Activated CD8-positive, alpha-beta memory T cell treated with anti-CD3 and anti-CD28 coated beads for 24 hours (primary cell): ENCODE measurements around the gene TIAL1.
A peak's percentile ranks its signal among the peaks of the same experiment; 100 is the strongest.
"Not testable (repeated sequence)": the region's sequence is repeated elsewhere in the genome, so short reads cannot be mapped to it uniquely, and the experiment has no call there.

Experiments used
- DNase-seq: peaks from one replicate; pipeline ENCODE4 v3.0.0-alpha.2; 2020

Gene TIAL1

DNA sequence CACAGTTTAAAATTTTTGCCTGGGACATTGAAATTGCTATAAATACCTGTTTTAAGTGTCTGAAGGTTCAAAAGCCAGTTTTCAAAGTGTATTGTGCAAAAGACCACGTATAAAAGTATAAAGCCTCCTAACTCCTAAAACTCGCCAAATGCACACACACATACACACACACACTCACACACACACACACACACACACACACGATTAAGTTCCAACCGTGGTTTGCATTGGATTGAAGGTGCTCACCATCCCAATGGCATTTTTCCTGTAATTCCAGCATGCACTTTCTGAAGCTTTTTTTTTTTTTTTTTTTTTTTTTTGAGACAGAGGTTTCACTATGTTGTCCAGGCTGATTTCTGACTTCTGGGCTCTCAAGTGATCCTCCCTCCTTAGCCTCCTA, 51.5 kb downstream of the TIAL1 start:
- no peak for DNase-seq

DNA sequence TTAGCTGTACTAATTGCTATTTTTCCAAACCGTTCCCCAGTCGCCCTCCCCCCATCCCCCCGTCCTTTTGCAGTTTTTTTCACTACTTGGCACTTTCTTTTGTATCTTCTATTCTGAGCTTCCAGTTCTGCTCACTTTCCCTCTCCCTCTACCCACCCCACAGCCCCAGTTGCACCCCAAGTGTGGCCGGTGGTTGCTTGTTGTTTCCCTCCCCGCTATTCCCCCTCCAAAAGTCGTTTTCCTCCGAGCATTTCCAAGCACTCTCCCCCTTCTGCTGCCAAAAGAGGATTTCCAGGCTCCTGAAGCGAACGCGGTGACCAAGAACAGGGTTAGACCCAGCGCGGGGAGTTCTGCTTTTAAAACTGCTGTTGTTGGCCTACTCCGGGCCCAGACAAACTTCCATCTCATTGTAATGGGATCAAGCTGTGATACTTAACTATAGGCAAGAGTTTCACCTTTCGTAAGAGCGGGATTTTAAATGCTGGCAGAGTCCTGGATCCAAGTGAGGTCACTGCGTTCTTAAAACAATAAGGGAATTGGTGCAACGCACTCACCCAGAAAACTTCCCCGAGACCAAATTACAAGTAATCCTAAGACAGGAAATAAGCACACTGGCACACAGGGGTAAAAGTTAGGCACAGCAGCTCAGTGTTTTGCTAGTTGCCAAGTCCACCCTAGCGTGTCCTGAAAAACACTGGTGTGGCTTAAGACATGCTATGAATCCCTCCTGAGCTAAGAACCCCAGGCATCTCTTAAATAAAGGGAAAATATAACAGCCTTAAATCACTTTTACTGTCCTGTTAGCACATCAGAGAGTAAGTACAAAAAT, 52.7 kb downstream of the TIAL1 start:
- no peak for DNase-seq

DNA sequence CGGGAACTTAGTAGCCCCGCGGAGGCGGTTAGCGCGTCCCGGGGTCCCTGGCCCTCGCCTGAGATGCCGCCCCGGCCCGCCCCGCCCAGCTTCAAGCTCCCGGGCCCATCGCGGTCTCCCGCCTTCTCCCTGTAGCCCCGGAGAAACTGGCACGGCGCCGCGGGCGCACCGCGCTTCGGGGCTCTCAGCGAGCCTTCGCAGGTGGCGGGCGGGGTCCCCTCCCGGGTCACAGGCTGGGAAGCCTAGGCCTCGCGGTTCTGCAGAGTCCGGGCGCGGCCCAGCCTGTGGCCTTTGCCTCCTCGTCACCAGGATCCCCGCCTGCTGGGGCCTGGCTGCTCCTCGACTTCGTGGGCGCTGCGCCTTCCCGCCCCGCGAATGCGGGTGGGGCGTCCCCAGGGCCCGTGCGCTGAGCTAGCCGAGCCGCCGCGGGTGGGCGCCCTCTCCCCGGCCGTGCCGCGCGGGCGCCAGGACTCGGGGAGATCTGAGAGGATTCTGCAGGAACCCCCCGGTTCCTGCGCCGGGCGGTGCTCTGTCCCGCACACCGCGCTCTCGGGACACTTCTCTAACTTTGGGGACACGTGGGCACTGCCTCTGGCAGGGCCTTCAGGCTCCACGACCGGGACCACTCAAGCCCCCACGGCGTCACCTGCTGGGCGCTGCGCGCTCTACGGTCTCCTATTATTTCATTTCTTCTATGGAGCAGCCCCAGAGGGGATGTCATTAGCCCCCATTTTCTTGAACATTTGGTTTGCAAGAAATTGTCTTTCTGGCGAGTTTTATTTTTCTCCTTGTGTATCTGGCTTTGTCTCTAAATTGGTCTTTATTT, 53.6 kb downstream of the TIAL1 start:
- peak; percentile 94 for DNase-seq

DNA sequence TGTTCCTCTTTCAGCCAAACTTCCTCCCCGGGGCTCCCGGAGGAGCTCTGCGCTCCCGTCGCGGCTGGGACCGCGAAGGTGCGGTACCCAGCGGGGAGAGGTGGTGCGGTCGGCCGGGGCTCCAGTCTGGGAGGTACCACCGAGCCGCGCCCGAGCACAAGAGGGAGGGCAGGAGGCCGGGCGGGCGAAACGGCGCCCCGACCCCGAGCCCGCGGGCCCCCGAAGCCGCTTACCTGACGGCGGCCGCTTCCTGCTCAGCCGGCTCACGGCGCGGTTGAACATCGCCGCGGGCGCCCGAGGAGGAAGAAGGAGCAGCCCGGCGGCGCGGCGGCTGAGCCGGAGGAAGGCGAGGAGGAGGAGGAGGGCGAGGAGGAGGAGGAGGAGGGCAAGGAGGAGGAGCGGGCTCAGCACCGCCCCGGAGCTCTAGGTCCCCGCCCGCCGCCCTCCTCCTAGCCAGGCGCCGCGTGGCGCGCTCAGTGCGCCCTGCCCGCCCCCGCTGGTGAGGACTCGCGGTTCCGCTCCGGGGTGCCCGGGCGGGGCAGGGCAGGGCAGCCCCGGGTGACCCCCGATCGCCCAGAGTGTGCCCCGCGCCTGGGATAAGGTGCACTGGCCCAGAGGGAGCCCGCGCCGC, 54.3 kb downstream of the TIAL1 start, which contains the start of gene RGS10:
Gene RGS10 (minus strand): TSS at position 363 of the 631 bp plus-strand sequence. CDS start 81 bp downstream, at position 282.
- no peak for DNase-seq

DNA sequence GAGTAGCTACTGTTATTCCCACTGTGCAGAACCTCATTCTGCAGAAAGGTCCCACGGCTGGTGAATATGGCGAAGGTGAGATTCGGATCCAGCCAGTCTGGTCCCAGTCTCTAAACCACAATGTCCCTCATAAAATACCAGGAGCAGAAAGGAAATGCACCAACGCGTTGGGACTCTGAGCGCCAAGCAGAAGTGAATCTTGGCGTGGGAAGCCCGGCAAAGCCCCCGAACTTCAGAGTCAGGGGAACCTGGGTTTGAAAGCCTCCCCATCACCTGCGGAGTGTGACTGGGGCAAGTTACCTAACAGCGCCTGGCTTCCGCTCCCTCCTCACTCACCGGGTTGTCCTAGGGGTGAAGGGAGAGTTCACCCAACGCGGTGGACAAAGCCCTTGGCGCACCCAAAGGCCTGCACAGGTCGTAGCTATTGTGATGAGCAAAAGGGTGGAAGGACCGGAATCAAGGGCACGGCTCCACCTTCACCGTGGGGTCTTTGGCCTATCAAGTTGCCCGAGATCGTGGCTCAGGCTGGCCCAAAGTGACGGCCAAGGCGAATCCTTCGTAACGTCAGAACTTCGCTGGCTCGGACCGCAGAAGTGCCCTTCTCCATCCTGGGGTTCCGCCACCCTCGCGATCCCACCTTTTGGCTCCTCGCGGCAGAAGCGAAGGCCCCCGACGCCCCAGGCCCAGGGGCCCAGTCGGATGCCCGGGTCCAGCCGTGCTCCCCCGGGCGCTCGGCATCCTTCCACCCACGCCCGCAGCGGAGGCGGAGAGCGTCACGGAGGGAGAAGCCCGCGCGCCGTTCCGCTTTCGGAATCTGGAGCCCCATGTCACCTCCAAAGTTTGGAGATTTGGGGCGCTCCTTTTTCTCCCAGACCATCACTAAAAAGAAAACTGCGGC, 55.1 kb downstream of the TIAL1 start:
- DNase-seq: peak; percentile 87

DNA sequence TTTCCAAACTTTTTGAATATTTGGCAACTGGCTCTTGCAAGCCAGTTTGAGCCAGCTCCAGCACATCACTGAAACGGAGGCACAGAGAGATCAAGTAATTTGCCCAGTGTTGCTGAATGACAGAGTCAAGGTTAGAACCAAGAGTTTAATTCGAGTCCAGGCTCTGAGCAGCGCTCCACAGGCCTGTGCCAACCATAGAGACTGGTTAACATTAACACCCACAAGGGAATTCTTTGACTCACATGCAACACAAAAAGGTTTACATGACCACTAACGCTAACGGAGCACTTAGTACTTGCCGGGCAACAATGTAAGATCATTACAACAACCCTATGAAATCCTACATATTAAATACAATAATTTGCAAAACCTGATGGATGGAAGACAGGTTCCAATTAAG, 55.7 kb downstream of the TIAL1 start:
- peak; percentile 63 for DNase-seq

DNA sequence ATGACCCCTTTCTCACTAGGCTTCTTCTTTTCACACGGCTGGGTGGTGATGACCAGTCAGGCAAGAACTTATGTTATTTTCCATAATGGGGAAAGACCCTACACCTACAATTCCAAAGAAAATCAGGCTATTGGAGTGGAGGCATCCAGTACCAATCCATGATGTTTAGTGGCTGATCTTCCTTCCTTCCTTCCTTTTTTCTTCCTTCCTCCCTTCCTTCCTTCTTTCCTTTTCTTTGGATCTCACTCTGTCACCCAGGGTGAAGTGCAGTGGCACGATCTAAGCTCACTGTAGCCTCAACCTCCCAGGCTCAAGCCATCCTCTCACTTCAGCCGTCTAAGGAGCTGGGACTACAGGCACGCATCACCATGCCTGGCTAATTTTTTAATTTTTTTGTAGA, 56.7 kb downstream of the TIAL1 start:
- DNase-seq: no peak

DNA sequence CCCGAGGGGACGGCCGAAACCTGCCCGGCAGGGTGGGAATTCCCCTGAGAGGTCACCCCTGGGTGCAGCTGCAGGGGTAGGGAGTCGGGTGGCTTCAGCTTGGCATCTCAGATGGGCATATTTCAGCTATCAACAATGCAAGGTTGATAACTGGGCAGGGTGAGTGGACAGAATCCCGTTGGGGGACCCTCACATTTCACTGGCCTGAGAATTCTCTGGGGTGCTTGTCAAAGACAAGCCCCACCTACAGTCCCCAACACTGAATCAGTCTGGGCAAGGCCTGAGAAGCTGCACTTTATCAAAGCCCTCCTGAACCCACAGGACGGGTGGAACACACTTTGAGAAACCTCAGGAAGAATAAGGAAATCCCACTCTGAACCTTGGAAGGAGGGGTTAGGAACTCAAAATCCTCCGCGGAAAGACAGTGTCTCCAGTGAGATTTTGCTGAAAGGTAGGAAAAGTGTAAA, 57.4 kb downstream of the TIAL1 start:
- DNase-seq: peak; percentile 71

DNA sequence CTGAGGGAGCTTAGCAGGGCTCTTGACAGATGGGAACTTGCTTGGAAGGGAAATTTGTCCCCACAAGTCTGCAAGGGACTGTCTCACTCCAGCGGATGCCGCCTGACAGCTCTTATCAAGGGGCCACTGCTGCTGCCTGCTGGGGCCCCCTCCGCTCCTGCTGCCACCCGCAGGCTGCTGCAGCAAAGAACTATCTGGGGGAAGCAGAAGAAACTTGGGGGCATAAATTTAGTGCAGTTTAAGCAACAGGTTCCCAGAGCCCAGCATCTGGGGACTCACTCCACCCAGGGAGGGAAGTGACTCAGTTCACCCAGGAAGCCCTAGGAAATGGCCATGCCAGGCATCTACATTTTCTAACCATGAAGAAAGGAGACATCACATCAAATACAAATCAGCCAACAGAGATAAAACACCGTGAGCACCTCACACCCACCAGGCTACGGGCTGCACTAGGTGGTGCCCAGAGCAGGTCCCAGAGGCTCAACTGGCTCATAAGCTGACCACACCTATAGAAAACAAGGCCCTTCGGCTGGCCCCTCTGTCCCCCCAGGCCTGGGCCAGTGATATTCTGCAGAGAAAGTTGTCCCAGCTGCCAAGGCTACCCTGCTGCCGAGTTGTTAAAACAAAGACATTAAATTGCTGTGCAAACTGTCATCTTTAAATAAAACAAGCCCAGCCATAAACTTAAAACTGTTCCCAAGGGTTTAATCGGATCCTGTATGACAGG, 58.0 kb downstream of the TIAL1 start:
- DNase-seq: peak; percentile 72

DNA sequence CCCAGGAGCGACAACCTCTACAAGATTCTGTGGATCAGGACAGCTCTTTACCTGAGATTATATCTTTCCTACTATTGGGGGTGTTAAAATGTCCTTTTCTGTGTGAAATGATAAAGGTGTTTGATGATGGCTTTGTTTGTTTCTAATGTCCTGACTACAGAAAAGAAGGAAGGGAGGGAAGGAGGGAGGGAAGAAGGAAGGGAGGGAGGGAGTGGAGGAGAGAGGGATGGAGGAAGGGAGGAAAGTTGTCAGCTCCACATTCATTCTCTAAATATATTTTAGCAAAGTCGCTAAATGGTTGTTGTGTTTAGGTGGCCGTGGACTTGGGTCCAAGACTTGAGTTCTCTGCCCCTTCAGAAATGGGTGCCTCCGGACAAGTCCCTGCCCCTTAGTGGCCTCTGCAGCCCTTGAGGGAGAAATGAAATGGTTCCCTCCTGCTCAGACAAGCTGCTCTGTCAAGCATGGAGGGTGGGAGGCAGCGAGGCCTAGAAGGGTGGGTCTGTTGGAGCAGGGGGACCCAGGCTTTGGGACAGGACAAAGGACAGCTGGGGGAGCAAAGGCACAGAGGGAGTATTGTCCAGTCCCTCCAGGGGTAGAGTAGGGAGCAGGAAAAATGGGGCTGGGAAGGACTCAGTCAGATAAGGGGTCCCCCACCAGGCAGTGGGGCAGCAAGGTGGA, 58.7 kb downstream of the TIAL1 start:
- DNase-seq: no peak

DNA sequence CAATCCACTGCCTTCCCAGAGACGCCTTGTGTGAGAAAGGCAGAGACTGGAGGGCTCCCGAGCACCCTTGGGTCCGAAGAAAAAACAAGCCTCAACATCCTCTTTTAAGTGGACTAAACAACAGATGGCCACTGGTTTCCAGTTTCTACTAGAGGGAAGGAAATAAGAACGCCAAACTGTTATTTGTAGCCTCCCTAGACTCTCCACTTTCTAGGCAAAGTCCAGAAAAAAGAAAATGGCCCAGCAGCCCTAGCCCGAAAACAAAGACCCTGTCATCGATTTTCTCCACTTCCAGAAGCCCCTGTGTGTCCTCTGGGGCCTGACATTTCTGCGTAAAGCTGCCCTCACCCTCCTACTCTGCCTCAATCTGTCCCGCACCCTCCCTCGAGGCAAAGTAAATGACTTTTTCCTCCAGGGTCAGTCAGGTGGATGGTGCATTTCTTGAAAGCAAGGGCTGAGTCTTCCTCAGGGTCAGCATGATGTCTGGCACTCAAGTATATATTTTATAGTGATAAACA, 60.2 kb downstream of the TIAL1 start:
- no peak for DNase-seq

DNA sequence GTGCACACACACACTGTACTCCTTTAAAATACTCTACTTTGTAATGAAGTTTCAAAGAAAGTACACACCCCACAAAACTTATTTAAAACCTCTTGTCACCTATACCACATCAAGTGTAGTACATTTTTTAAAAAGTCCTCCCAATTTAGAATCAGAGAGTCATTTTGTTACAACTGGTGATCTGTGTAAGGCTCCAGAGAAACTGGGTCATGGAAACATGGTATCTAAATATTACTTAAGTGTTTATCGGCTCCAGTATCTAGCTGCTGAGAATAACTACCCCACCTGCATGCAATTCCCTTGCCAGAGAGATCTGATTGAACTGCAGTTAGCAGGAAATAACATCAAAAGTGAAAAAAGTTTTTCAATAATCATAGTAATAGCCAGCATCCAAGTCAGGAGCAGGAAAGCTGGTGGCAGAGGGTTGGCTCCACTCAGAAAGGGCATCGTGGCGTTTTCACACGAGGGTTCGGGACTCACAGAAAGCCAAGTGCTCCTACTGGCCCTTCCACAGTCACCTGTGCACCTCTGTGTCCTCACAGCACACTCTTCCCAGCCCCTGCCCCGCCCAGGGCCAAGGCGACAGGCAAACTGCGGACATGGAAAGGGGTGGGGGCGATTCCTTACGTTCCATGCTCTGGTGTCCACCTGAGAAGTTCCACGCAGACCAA, 60.8 kb downstream of the TIAL1 start:
- DNase-seq: no peak

DNA sequence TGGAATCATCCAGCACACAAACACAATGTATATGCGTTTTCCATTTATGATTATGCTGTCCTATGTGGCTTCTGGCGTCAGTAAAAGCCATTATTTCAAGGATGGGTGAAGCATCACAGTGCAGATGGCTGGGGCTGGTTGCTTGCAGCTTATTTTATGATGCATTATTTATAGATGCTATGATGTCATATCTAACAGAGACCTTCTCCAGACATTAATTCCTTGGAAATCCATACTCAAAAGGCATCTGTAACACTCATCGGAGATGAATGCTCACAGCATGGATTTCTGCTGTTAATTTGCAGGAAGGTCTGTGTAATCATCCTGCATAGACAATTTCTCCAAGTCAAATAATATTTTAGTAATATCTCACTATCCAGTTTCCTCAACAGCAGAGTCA, 61.5 kb downstream of the TIAL1 start:
- DNase-seq: no peak

DNA sequence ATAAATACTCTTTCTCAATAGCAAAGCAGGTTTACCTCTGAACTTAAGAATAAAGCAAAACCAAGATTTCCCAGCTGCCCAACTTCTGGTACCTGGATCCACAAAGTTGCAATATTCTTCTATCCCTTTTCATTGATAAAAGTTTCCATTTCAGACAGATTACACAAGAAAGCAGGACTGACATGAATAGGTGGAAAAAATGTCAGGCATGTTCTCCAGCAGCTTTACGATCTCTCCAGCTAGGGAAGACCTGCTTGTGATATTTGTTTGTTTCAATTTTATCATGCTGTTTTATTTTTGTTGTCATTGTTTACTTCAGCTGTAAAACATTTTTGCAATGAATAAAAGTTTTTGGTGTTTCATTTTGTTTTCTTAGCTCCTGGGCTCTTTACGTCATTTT, 63.3 kb downstream of the TIAL1 start:
- DNase-seq: no peak

DNA sequence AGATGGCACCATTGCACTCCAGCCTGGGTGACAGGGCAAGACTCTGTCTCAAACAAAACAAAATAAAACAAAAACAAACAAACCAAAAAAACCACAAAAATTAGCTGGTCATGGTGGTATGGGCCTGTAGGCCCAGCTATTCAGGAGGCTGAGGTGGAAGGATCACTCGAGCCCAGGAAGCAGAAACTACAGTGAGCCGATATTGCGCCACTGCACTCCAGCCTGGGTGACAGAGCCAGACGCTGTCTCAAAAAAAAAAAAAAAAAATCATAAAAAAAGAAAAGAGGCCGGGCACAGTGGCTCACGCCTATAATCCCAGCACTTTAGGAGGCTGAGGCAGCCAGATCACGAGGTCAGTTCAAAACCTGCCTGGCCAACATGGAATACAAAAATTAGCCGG, 64.0 kb downstream of the TIAL1 start:
- not testable (repeated sequence) for DNase-seq

DNA sequence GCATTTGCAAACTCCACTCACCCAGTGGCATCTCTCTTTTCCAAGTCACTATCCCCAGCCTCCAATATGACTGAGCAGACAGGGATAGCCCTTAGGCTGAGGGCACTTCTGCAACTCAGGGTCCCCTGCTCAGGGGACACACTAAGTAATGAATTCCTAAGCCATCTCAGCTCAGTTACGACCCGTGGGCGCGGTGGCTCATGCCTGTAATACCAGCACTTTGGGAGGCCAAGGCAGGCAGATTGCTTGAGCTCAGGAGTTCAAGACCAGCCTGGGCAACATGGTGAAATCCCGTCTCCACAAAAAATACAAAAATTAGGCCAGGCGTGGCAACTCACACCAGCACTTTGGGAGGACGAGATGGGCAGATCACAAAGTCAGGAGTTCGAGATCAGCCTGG, 64.5 kb downstream of the TIAL1 start:
- not testable (repeated sequence) for DNase-seq

DNA sequence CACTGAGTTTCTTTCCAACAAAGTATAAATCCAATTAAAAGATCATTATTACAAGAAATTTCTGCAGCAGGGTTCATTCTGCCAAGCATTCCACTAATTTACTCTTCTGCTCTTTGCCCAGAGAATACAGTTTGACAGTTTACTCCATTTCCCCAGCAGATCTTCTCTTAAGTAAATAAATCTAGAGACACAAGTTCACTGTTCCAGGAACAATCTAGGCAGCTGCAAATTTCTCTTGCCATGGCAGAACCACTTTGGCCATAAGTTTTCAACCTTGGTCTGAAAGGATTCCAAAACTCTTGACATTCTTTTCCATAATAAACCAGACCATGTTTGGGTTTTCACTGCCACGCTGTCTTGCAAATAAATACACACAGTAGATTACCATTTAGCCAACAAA, 65.7 kb downstream of the TIAL1 start:
- no peak for DNase-seq

DNA sequence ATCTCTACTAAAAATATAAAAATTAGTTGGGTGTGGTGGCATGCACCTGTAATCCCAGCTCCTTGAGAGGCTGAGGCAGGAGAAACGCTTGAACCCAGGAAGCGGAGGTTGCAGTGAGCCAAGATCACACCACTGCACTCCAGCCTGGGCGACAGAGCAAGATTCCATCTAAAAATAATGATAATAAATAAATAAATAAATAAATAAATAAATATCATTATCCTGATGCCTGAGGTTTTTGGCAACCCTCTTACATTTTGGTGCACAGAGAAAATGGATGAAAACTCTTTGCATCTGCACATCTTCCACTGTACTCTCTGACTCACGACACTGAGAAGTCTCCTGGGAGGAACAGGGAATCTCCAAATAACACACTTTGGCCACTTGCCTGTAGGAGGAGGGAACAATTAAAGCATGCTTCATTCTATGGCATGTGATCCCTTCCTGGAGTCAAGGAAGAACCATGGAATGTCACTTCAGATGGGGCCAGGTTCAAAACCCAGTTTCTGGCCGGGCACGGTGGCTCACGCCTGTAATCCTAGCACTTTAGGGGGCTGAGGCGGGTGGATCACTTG, 68.0 kb downstream of the TIAL1 start:
- DNase-seq: not testable (repeated sequence)
